ENCODE data around the gene TRIM41.
A peak's percentile ranks its signal among the peaks of the same experiment; 100 is the strongest.

Gene TRIM41

GRCh38 chr5:181259974-181260719 lies 37.1 kb downstream of the TRIM41 start (continued):
- TF ChIP-seq ZNF274 (IDR thresholded peaks at IDR 0.05; ENCODE audit: low read length) (no peak), ZNF274 (tag by site-specific recombination; IDR thresholded peaks at IDR 0.05; ENCODE audit: borderline replicate concordance) (no peak), HOXA7 (CRISPR knock-in tag; IDR thresholded peaks at IDR 0.05; ENCODE audit: borderline replicate concordance) (no peak), ZNF560 (tag by site-specific recombination; IDR thresholded peaks at IDR 0.05; ENCODE audit: borderline replicate concordance) (no peak), HOXC10 (CRISPR knock-in tag; IDR thresholded peaks at IDR 0.05) (no peak), ZNF324 (tag by site-specific recombination; IDR thresholded peaks at IDR 0.05) (no peak), ZNF335 (tag by site-specific recombination; conservative IDR thresholded peaks at IDR 0.05) (no peak), ZNF561 (tag by site-specific recombination; IDR thresholded peaks at IDR 0.05; ENCODE audit: borderline replicate concordance) (no peak), ZIC2 (tag by site-specific recombination; IDR thresholded peaks at IDR 0.05) (no peak)

DNA sequence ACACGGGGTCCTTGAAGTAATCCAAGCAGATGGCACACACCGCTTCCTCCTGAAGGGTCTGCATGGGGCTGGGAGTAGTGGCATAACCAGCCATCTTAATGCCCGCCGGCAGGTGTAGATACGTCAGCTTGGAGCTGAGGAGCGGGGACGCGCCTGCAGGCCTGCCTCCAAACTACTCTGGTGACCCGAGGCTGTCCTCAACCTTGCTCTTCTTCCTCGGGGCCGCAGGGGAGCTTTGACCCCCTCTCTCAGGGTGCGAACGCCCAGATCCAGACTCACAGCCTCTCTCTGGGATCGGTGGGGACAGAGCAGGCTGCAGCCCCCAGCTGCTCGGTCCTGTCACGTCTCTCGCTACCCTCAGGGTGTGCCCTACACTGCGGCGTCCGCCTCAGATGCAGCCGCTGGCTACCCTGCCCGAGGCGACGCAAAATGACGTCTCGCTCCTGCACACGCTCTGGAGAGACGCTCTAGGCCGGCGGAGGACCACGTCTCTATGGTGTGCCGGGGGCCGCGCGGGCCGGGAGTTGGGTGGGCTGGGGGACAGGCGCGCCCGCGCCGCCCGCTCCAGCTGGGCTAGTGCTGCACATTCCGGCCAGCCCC lies 37.7 kb downstream of the TRIM41 start, which contains the start of gene TRIM52:
Gene TRIM52, minus strand, starts transcription at position 424 of the 600 bp plus-strand sequence. Its CDS starts 330 bp downstream, at position 94.
- Histone ChIP-seq H3K9me3 (ENCODE audit: control insufficient read depth, insufficient read depth, low read depth, low read length) (no peaks in the 10 kb centered on the region), H3K27ac (ENCODE audit: extremely low read depth, low read depth, low read length) (peak within 1 kb of the TSS; percentile 89)
- CTCF ChIA-PET, result no interaction called here
- no peak for TF ChIP-seq ZNF621 (tag by site-specific recombination; IDR thresholded peaks at IDR 0.05)
- no peak for TF ChIP-seq ZBTB1 (tag by site-specific recombination; IDR thresholded peaks at IDR 0.05)
- TF ChIP-seq ZNF324 (tag by site-specific recombination; IDR thresholded peaks at IDR 0.05), result 0 out of 2 replicates have a peak, but pooled peaks have one; percentile 55
- peak; percentile 73 for TF ChIP-seq ZNF510 (tag by site-specific recombination; IDR thresholded peaks at IDR 0.05; ENCODE audit: insufficient replicate concordance)
- TF ChIP-seq MZF1 (tag by site-specific recombination; IDR thresholded peaks at IDR 0.05; ENCODE audit: borderline replicate concordance), result peak; percentile 18; the same call in 1 of the 2 replicates
- no peak for TF ChIP-seq ZNF776 (tag by site-specific recombination; IDR thresholded peaks at IDR 0.05; ENCODE audit: borderline replicate concordance)
- peak; percentile 71 for TF ChIP-seq ZXDB (tag by site-specific recombination; IDR thresholded peaks at IDR 0.05)
- peak; percentile 68; the same call in 1 of the 2 replicates for TF ChIP-seq ZBTB48 (tag by site-specific recombination; IDR thresholded peaks at IDR 0.05)
- TF ChIP-seq WT1 (tag by site-specific recombination; IDR thresholded peaks at IDR 0.05), result peak; percentile 60; the same call in 1 of the 2 replicates
- no peak for TF ChIP-seq ZNF114 (tag by site-specific recombination; IDR thresholded peaks at IDR 0.05)
- no peak for TF ChIP-seq PRDM1 (tag by site-specific recombination; IDR thresholded peaks at IDR 0.05)
- TF ChIP-seq, protein P1, sequence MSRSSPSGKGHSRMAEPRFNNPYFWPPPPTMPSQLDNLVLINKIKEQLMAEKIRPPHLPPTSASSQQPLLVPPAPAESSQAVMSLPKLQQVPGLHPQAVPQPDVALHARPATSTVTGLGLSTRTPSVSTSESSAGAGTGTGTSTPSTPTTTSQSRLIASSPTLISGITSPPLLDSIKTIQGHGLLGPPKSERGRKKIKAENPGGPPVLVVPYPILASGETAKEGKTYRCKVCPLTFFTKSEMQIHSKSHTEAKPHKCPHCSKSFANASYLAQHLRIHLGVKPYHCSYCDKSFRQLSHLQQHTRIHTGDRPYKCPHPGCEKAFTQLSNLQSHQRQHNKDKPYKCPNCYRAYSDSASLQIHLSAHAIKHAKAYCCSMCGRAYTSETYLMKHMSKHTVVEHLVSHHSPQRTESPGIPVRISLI (tag by site-specific recombination; IDR thresholded peaks at IDR 0.05), result no peak
- no peak for TF ChIP-seq ZNF426 (tag by site-specific recombination; IDR thresholded peaks at IDR 0.05)
- TF ChIP-seq ZBTB11 (tag by site-specific recombination; conservative IDR thresholded peaks at IDR 0.05; ENCODE audit: low read depth), result no peak; the same call in 1 of the 2 replicates
- TF ChIP-seq ZNF404 (tag by site-specific recombination; IDR thresholded peaks at IDR 0.05), result no peak
- TF ChIP-seq ZSCAN4 (tag by site-specific recombination; IDR thresholded peaks at IDR 0.05), result peak; percentile 86
- TF ChIP-seq BCL6B (tag by site-specific recombination; IDR thresholded peaks at IDR 0.05), result no peak
- TF ChIP-seq TCF7L2 (IDR thresholded peaks at IDR 0.05; ENCODE audit: borderline replicate concordance, low read depth, low read length), result no peak
- TF ChIP-seq GFI1B (tag by site-specific recombination; IDR thresholded peaks at IDR 0.05), result no peak
- TF ChIP-seq ZBTB6 (tag by site-specific recombination; IDR thresholded peaks at IDR 0.05), result 0 out of 2 replicates have a peak, but pooled peaks have one; percentile 6

More for the DNA sequence above, 37.7 kb downstream of the TRIM41 start, which contains the start of gene TRIM52:
- H3K4me1 ChIP-seq (ENCODE audit: control insufficient read depth, insufficient read depth, low read length), result no peaks in the 10 kb centered on the region
- peak within 1 kb of the TSS; percentile 92 for H3K4me3 ChIP-seq (ENCODE audit: low read depth, low read length)
- POLR2A ChIA-PET, result interaction anchor here (0.5 to 4.1 kb wide), 17 partner anchors 9 to 80 kb away, joined by 3 to 47 read pairs (median 7); partner anchors contain the start of genes RACK1 and TRIM41
- peaks cover 11 to 27% of the 10 kb centered on the region in 2 experiments for H3K36me3 ChIP-seq (ENCODE audit: control insufficient read depth in 2 of 2, insufficient read depth in 1 of 2, low read length in 2 of 2)
